G401 (cell line): Measurements from ENCODE around the gene NCOR1. TPM values are rescaled to one million over a fixed set of nuclear protein-coding genes. Genes with fewer than 3 reads are reported as not detected.
"Not testable (repeated sequence)": the region's sequence is repeated elsewhere in the genome, so short reads cannot be mapped to it uniquely, and the experiment has no call there.

Experiments
- DNase-seq: peaks from one replicate; pipeline ENCODE4 v3.0.0-alpha.2; 2015; ENCODE audit warnings: low spot score
- in situ Hi-C: cut with HindIII; loops from 2 replicates; pipeline ENCODE4 v1.10.0; 2016; ENCODE audit warnings: low sequenced_read_pairs, mixed read lengths
- total RNA-seq: library from RNA; depleted of rRNA; stranded (reverse); fragments of >200 nt; shearing (Covaris generic); gene quantifications from 2 replicates; pipeline ENCODE4 v1.2.3, GENCODE V29; 2014; rRNA removed

NCOR1 gene
- 58.9 and 61.2 TPM in 2 replicates for total RNA-seq

GRCh38 chr17:16215273-16215964 lies at the start of gene NCOR1:
NCOR1 (minus strand) TSS chr17:16215534; CDS start chr17:16194569, 20,965 bp downstream.
- peak; percentile 90 for DNase-seq
- in situ Hi-C loops = no loop called here

GRCh38 chr17:16262201-16262600 lies 46.9 kb upstream of the NCOR1 start:
- no peak for DNase-seq
- in situ Hi-C loops = no loop called here

GRCh38 chr17:16261049-16261448 lies 45.7 kb upstream of the NCOR1 start:
- DNase-seq = no peak
- in situ Hi-C loops = no loop called here

- in situ Hi-C loops = no loop called here
- DNase-seq = peak; percentile 18
Measured at GRCh38 chr17:16259926-16260325, 44.6 kb upstream of the NCOR1 start.

GRCh38 chr17:16258901-16259300 lies 43.6 kb upstream of the NCOR1 start:
- in situ Hi-C loops = no loop called here
- no peak for DNase-seq

- peak; percentile 74 for DNase-seq
- in situ Hi-C loops = no loop called here
Measured at GRCh38 chr17:16255481-16255921, 40.2 kb upstream of the NCOR1 start.

- in situ Hi-C loops = no loop called here
- DNase-seq = no peak
Measured at GRCh38 chr17:16254773-16255400, 39.6 kb upstream of the NCOR1 start.

- in situ Hi-C loops = no loop called here
- no peak for DNase-seq
Measured at GRCh38 chr17:16251556-16251955, 36.2 kb upstream of the NCOR1 start.

GRCh38 chr17:16251043-16251442 lies 35.7 kb upstream of the NCOR1 start:
- in situ Hi-C loops = no loop called here

GRCh38 chr17:16250635-16251034 lies 35.3 kb upstream of the NCOR1 start:
- in situ Hi-C loops = no loop called here
- no peak for DNase-seq

More at GRCh38 chr17:16251043-16251442, 35.7 kb upstream of the NCOR1 start:
- no peak for DNase-seq

- in situ Hi-C loops = no loop called here
- DNase-seq = no peak
Measured at GRCh38 chr17:16247586-16247984, 32.3 kb upstream of the NCOR1 start.

- in situ Hi-C loops = no loop called here
- DNase-seq = no peak
Measured at GRCh38 chr17:16243801-16244567, 28.6 kb upstream of the NCOR1 start.

- in situ Hi-C loops = no loop called here
- no peak for DNase-seq
Measured at GRCh38 chr17:16243385-16243784, 28.1 kb upstream of the NCOR1 start.

GRCh38 chr17:16241906-16242399 lies 26.6 kb upstream of the NCOR1 start:
- in situ Hi-C loops = no loop called here

GRCh38 chr17:16239931-16240330 lies 24.6 kb upstream of the NCOR1 start:
- DNase-seq = no peak
- in situ Hi-C loops = no loop called here

More at GRCh38 chr17:16241906-16242399, 26.6 kb upstream of the NCOR1 start:
- DNase-seq = no peak

GRCh38 chr17:16232391-16232790 lies 17.1 kb upstream of the NCOR1 start:
- in situ Hi-C loops = no loop called here
- DNase-seq = no peak

GRCh38 chr17:16229912-16230561 lies 14.7 kb upstream of the NCOR1 start:
- in situ Hi-C loops, DNase-seq: not testable (repeated sequence)

GRCh38 chr17:16222406-16222805 lies 7.1 kb upstream of the NCOR1 start:
- no peak for DNase-seq
- in situ Hi-C loops = no loop called here

- in situ Hi-C loops = no loop called here
- peak; percentile 94 for DNase-seq
Measured at GRCh38 chr17:16217002-16217635, 1.8 kb upstream of the NCOR1 start, which contains the start of gene PIGL. PIGL (plus strand) TSS chr17:16217210; CDS start chr17:16217227, 17 bp downstream.
